Loucy (cell line): Measurements from ENCODE around the gene DHRS13.

Experiments used
- H2AFZ ChIP-seq: fragments of 200-600 bp; sonication (generic); 2 replicates; pipeline ENCODE4 v1.6.0; 2016; ENCODE audit warnings: antibody characterized with exemption, mild to moderate bottlenecking, low read length, moderate library complexity
- H3F3A ChIP-seq: fragments of 200-600 bp; 2 replicates; pipeline ENCODE4 v1.6.0; 2016; ENCODE audit warnings: antibody characterized with exemption, low read depth, mild to moderate bottlenecking
- H3K27me3 ChIP-seq: fragments of 200-600 bp; sonication (generic); 2 replicates; pipeline ENCODE4 v1.6.1; 2014; ENCODE audit warnings: low read length, mild to moderate bottlenecking; ENCODE audit not compliant: insufficient read depth, poor library complexity, severe bottlenecking
- H3K36me3 ChIP-seq: fragments of 200-600 bp; sonication (generic); 2 replicates; pipeline ENCODE4 v1.6.1; 2016; ENCODE audit warnings: low read length; ENCODE audit not compliant: insufficient read depth
- H3K4me1 ChIP-seq: fragments of 200-600 bp; sonication (generic); 2 replicates; pipeline ENCODE4 v1.5.1; 2014; ENCODE audit warnings: low read length, mild to moderate bottlenecking; ENCODE audit not compliant: insufficient read depth, poor library complexity, severe bottlenecking
- H3K4me2 ChIP-seq: fragments of 200-600 bp; sonication (generic); 2 replicates; pipeline ENCODE4 v1.6.0; 2014; ENCODE audit warnings: antibody characterized with exemption, low read length, low read depth, mild to moderate bottlenecking; ENCODE audit not compliant: poor library complexity, severe bottlenecking
- H3K4me3 ChIP-seq: fragments of 200-600 bp; sonication (generic); 2 replicates; pipeline ENCODE4 v1.5.1; 2014; ENCODE audit warnings: low read length, mild to moderate bottlenecking, mixed read lengths; ENCODE audit not compliant: poor library complexity, severe bottlenecking
- H3K79me2 ChIP-seq: fragments of 200-600 bp; sonication (generic); 2 replicates; pipeline ENCODE4 v1.6.1; 2014; ENCODE audit warnings: low read length; ENCODE audit not compliant: insufficient read depth
- H3K9ac ChIP-seq: fragments of 200-600 bp; sonication (generic); 2 replicates; pipeline ENCODE4 v1.6.0; 2014; ENCODE audit warnings: mild to moderate bottlenecking, low read depth, low read length, moderate library complexity; ENCODE audit not compliant: poor library complexity, severe bottlenecking
- H3K9me2 ChIP-seq: fragments of 200-600 bp; sonication (generic); replicated peaks from 2 replicates; pipeline ENCODE4 v1.6.1; 2016; ENCODE audit warnings: low read depth, low read length, mixed read lengths
- H3K9me3 ChIP-seq: fragments of 200-600 bp; sonication (generic); 2 replicates; pipeline ENCODE4 v1.6.1; 2014; ENCODE audit warnings: mild to moderate bottlenecking, antibody characterized with exemption, low read length, low read depth; ENCODE audit not compliant: insufficient read depth
- H4K20me1 ChIP-seq: fragments of 200-600 bp; sonication (generic); 2 replicates; pipeline ENCODE4 v1.6.0; 2014; ENCODE audit warnings: antibody characterized with exemption, low read length, mild to moderate bottlenecking; ENCODE audit not compliant: insufficient read depth, poor library complexity, severe bottlenecking
- CTCF ChIP-seq: fragments of 200-600 bp; sonication (generic); conservative IDR thresholded peaks from 2 replicates; pipeline ENCODE4 v1.5.1; 2014; ENCODE audit warnings: mild to moderate bottlenecking, antibody characterized with exemption, low read length
- EZH2phosphoT487 ChIP-seq: fragments of 200-600 bp; IDR thresholded peaks from 2 replicates; pipeline ENCODE4 v1.6.1; 2018; ENCODE audit warnings: antibody characterized with exemption, mild to moderate bottlenecking, moderate library complexity, borderline replicate concordance

The DHRS13 gene

GRCh38 chr17:28912281-28912937 lies 9.5 kb upstream of the DHRS13 start:
- TF ChIP-seq CTCF = peak; percentile 54
- no peak for TF ChIP-seq EZH2phosphoT487
- H3F3A ChIP-seq = no peaks in the 10 kb centered on the region
- no peaks in the 10 kb centered on the region for H3K79me2 ChIP-seq
- H3K9ac ChIP-seq = no peak overlapping the region
- no peak overlapping the region for H2AFZ ChIP-seq
- H3K36me3 ChIP-seq = peaks cover 98% of the 10 kb centered on the region
- no peaks in the 10 kb centered on the region for H3K27me3 ChIP-seq
- H3K9me2 ChIP-seq = no peaks in the 10 kb centered on the region
- no peaks in the 10 kb centered on the region for H3K4me1 ChIP-seq
- H4K20me1 ChIP-seq = no peaks in the 10 kb centered on the region
- H3K4me2 ChIP-seq = no peak overlapping the region
- no peak overlapping the region for H3K4me3 ChIP-seq
- H3K9me3 ChIP-seq = no peaks in the 10 kb centered on the region

DNA sequence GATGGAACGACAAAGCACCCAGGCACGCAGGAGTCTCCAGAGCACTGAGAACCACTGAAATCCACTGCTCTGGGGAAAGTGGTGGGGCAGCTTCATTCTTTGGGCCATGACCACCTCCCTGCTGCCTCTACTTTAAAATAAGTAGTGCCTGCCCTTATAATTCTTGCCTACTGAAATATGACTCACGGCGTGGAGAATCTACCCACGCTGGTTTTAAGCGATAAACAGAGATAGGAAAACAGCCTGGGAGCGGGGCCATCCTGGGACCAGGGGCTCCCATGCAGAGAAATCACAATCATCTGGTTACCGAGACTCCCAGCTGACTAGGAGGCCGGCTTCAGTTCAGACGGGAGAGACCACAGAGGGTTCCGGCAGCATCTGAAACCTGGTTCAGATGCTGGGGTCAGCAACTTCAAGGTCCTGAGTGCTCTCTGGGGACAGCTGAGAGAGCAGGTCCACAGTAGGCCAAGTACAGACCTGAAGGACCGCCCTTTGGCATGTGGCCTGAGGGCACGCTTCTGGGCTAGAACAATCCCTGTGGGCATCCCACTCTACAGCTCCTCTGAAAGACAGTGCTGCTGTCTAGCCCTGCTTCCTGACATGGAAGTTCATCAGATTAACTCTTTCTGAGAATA lies 8.6 kb upstream of the DHRS13 start:
- H3K4me1 ChIP-seq = no peaks in the 10 kb centered on the region
- H2AFZ ChIP-seq = no peak overlapping the region
- peaks cover 98% of the 10 kb centered on the region for H3K36me3 ChIP-seq
- no peak overlapping the region for H3K4me3 ChIP-seq
- H3K9me2 ChIP-seq = no peaks in the 10 kb centered on the region
- H3K79me2 ChIP-seq = no peaks in the 10 kb centered on the region
- H3F3A ChIP-seq = no peaks in the 10 kb centered on the region
- H3K9ac ChIP-seq = no peak overlapping the region
- no peaks in the 10 kb centered on the region for H4K20me1 ChIP-seq
- no peaks in the 10 kb centered on the region for H3K9me3 ChIP-seq
- TF ChIP-seq EZH2phosphoT487 = no peak
- H3K4me2 ChIP-seq = no peak overlapping the region
- H3K27me3 ChIP-seq = no peaks in the 10 kb centered on the region

DNA sequence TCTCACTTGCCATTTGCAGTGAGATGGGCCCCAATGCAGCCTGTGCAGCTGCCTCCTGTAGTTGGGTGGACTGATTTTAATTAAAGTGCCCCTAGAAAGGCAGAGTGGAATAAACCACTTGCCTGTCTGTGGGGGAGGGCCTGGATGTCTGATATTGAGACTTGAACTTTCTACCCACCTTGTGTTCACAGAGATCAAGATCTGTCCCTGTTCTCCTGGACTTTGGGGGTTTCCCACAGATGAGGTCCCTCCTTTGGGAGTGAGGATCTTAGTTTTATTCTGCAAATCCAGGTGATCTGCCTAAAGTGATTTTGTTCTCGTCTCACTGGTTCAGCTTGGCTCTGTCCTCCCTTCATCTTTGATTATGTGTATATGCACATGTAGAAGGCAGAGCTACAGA lies 7.7 kb upstream of the DHRS13 start:
- Histone ChIP-seq H3K4me2 (no peak overlapping the region), H3F3A (no peaks in the 10 kb centered on the region), H3K4me1 (no peaks in the 10 kb centered on the region), H4K20me1 (no peaks in the 10 kb centered on the region), H3K27me3 (no peaks in the 10 kb centered on the region), H3K9ac (no peak overlapping the region), H3K79me2 (no peaks in the 10 kb centered on the region), H2AFZ (no peak overlapping the region), H3K4me3 (no peak overlapping the region), H3K9me2 (no peaks in the 10 kb centered on the region), H3K36me3 (peaks cover 97% of the 10 kb centered on the region), H3K9me3 (no peaks in the 10 kb centered on the region)
- TF ChIP-seq EZH2phosphoT487 (no peak), CTCF (no peak)
